ENCODE results near the gene KY.

DNA sequence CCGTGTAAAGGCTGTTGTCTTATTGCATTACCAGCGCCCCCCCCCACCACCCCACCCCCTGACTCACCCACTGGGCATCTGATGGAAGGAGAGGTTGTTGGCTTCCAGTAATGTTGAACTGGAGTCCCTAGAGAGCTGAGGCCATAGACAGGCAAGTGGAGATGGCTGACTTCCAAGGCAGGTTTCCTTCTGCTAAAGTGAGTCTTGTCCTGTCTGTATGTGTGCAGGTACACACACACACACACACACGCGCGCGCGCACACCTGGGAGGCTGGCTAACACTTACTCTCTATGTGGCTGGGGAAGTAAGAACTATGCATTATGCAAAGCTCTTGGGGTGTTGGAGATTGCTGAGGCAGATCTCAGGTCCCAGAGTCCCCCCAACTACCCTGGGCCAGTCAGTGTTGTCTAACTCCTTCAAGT is 1.6 kb upstream of the KY start:
- TF ChIP-seq, protein P1, sequence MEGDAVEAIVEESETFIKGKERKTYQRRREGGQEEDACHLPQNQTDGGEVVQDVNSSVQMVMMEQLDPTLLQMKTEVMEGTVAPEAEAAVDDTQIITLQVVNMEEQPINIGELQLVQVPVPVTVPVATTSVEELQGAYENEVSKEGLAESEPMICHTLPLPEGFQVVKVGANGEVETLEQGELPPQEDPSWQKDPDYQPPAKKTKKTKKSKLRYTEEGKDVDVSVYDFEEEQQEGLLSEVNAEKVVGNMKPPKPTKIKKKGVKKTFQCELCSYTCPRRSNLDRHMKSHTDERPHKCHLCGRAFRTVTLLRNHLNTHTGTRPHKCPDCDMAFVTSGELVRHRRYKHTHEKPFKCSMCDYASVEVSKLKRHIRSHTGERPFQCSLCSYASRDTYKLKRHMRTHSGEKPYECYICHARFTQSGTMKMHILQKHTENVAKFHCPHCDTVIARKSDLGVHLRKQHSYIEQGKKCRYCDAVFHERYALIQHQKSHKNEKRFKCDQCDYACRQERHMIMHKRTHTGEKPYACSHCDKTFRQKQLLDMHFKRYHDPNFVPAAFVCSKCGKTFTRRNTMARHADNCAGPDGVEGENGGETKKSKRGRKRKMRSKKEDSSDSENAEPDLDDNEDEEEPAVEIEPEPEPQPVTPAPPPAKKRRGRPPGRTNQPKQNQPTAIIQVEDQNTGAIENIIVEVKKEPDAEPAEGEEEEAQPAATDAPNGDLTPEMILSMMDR (IDR thresholded peaks at IDR 0.05; ENCODE audit: low read depth, low read length, missing input control): no peak
- TF ChIP-seq SP1 (IDR thresholded peaks at IDR 0.05) (no peak), ATF3 (IDR thresholded peaks at IDR 0.05) (no peak), TAF1 (conservative IDR thresholded peaks at IDR 0.05) (no peak), NR2F2 (IDR thresholded peaks at IDR 0.05) (no peak), RAD21 (IDR thresholded peaks at IDR 0.05) (no peak), JUND (IDR thresholded peaks at IDR 0.05) (no peak), FOXA1 (IDR thresholded peaks at IDR 0.05) (no peak), YY1 (IDR thresholded peaks at IDR 0.05) (no peak)
- TF ChIP-seq, protein P2, sequence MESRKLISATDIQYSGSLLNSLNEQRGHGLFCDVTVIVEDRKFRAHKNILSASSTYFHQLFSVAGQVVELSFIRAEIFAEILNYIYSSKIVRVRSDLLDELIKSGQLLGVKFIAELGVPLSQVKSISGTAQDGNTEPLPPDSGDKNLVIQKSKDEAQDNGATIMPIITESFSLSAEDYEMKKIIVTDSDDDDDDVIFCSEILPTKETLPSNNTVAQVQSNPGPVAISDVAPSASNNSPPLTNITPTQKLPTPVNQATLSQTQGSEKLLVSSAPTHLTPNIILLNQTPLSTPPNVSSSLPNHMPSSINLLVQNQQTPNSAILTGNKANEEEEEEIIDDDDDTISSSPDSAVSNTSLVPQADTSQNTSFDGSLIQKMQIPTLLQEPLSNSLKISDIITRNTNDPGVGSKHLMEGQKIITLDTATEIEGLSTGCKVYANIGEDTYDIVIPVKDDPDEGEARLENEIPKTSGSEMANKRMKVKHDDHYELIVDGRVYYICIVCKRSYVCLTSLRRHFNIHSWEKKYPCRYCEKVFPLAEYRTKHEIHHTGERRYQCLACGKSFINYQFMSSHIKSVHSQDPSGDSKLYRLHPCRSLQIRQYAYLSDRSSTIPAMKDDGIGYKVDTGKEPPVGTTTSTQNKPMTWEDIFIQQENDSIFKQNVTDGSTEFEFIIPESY (IDR thresholded peaks at IDR 0.05): no peak
- TF ChIP-seq, protein P3, sequence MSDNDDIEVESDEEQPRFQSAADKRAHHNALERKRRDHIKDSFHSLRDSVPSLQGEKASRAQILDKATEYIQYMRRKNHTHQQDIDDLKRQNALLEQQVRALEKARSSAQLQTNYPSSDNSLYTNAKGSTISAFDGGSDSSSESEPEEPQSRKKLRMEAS (IDR thresholded peaks at IDR 0.05): no peak
- TF ChIP-seq, protein P4, sequence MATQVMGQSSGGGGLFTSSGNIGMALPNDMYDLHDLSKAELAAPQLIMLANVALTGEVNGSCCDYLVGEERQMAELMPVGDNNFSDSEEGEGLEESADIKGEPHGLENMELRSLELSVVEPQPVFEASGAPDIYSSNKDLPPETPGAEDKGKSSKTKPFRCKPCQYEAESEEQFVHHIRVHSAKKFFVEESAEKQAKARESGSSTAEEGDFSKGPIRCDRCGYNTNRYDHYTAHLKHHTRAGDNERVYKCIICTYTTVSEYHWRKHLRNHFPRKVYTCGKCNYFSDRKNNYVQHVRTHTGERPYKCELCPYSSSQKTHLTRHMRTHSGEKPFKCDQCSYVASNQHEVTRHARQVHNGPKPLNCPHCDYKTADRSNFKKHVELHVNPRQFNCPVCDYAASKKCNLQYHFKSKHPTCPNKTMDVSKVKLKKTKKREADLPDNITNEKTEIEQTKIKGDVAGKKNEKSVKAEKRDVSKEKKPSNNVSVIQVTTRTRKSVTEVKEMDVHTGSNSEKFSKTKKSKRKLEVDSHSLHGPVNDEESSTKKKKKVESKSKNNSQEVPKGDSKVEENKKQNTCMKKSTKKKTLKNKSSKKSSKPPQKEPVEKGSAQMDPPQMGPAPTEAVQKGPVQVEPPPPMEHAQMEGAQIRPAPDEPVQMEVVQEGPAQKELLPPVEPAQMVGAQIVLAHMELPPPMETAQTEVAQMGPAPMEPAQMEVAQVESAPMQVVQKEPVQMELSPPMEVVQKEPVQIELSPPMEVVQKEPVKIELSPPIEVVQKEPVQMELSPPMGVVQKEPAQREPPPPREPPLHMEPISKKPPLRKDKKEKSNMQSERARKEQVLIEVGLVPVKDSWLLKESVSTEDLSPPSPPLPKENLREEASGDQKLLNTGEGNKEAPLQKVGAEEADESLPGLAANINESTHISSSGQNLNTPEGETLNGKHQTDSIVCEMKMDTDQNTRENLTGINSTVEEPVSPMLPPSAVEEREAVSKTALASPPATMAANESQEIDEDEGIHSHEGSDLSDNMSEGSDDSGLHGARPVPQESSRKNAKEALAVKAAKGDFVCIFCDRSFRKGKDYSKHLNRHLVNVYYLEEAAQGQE (IDR thresholded peaks at IDR 0.05): no peak

Measured in liver (tissue), 3 donors.